ENCODE data around the gene TMEM209. TPM values are rescaled to one million over a fixed set of nuclear protein-coding genes. Genes with fewer than 3 reads are reported as not detected.
"Not testable (repeated sequence)": the region's sequence is repeated elsewhere in the genome, so short reads cannot be mapped to it uniquely, and the experiment has no call there.

The TMEM209 gene
- total RNA-seq, 1 experiment from 2014 or later: 13.1 TPM

DNA sequence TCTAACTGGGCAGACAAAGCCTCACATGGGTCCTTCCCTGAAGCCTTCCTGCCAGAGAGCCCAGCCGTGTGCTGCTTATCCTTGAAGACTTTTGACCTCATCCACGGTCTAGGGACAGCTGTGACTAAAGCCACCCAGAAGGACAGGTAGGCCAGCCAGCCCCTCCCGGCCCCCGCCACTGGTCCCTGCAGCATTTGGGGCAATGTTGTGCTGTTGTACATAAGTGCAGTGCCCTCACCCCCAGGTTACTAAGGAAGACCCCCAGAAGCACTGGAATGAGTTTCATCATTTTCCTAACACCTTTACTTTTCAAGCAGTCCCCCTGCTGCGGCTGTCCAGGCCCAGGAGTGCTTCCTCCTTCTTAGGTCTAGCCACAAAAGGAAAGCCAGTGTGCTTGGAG lies 43.0 kb downstream of the TMEM209 start:
- no peak for DNase-seq (ENCODE audit: low spot score)

DNA sequence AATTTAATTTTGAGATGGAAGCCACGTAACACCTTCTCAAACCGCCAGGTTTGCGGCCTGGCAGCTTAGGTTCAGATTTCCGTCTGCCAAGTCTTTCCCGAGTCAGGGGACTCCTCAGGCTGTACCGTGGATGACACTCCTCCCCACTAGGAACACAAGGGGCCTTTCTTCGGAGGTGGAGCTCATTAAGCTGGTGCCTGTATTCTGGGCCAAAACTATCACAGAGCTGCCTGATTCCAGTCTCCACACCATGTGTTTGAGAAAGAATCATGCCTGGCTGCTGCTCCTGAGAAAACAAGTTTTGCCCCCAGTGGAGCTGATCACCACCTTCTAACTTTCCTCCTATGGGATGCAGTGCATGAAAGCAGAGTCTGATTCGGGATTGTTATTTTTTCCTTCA lies 44.8 kb downstream of the TMEM209 start:
- no peak for DNase-seq (ENCODE audit: low spot score)

DNA sequence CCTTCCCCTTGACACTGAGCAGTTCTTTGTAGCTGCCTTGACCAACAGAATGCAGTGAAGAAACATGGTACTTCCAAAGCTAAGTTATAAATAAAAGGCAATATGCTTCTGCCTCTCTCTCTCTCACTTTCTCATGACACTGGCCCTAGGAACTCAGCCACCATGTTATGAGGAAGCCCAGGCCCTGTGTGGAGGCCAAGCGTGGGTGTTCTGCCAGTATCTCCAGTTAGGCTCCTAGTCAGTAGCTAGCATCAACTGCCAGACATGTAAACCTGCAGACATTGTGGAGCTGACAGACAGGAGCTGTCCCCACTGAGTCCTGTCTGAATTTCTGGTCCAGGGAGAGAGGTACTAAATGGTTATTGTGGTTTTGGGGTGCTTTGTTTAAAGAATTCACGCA lies 45.2 kb downstream of the TMEM209 start:
- DNase-seq (ENCODE audit: low spot score): no peak

DNA sequence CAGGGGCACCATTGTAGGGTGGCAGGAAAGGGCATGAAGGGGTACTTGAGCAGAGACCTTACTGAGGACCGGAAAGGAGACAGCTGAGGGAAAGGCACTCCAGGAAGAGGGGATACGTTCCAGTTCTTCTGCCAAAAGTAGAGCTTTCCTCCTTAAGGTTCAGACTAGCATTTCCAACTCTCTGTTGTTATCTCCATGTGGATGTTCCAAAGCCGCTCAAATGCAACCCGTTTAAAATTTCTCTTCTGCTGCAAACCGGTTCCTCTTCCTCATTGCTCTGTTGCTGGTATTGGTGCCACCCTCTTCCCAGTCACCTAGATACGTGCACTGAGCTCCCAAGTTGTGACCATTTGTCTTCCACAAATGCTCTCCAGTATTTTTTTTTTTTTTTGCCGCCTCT lies 47.5 kb downstream of the TMEM209 start:
- no peak for DNase-seq (ENCODE audit: low spot score)

DNA sequence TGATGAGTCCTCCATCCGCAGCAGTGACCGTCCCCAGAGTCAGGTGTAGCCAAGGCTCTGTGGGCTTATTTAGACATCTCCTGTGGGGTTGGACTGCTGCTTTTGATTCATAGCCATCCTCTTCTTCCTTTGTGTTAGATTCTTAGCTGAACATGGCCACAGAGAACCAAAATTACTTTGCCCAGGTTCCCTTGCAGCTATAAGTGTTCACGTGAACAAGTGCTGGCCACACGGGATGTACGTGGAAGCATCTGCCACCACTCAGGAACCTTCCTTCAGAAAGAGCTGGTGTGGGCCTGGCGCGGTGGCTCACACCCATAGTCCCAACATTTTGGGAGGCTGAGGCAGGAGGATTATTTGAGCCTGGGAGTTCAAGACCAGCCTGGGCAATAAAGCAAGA lies 49.1 kb downstream of the TMEM209 start:
- DNase-seq (ENCODE audit: low spot score): no peak

DNA sequence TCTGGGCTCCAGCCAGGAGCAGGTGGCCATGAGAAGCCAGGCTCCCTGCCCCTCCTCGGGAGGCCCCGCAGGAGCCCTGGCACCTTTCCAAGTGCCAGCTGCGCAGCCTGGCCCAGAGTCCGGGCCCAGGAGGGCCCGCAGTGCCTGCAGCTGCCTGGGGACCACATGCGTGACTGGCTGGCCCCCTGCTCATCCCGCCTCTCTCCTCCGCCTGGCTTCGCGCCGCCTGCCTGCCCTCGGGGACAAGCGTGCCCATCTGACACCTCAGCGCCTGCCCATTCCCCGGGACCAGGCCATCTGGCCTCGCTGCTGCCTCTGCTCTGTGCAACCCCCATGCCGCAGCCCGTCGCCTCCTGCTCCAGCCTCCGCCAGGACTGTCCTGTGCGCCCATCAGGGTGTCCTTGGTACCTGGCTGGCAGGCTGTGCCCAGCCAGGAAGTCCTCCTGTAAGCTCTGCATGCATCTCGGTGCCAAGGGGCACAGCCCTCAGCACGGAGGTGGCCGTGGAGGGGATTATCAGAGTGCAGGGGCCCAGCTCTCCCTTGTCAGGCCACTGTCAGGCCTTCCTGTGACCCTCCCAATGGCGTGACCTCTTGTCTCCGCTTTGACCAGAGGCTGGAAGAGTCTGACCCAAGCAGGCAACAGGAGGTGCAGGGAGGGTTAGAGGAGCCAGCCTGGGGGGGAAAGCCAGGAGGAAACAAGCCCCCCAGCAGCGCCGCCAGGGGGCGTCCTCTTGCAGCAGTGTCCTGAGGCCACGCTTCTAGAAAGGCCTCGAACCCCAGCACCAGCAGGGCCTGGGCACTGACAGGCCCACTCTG lies 50.5 kb downstream of the TMEM209 start:
- DNase-seq (ENCODE audit: low spot score): peak; percentile 47

DNA sequence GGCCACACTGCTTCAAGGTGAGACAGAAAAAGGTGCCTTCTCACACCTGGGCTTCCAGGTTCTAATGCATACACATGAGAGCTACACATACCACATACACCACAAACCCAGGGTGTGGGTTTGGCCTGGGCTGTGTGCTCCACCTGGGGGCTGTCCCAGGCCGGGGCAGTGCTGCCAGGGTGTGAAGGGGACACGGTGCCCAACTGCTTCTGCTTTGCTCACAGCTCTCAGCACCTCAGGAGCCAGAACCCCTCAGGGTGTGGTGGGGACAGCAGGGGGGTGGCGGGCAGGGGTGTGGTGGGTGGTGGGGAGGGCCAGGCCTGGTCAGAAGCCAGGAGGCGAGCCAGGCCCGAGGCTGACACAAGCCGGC lies 51.1 kb downstream of the TMEM209 start:
- DNase-seq (ENCODE audit: low spot score): peak; percentile 23

DNA sequence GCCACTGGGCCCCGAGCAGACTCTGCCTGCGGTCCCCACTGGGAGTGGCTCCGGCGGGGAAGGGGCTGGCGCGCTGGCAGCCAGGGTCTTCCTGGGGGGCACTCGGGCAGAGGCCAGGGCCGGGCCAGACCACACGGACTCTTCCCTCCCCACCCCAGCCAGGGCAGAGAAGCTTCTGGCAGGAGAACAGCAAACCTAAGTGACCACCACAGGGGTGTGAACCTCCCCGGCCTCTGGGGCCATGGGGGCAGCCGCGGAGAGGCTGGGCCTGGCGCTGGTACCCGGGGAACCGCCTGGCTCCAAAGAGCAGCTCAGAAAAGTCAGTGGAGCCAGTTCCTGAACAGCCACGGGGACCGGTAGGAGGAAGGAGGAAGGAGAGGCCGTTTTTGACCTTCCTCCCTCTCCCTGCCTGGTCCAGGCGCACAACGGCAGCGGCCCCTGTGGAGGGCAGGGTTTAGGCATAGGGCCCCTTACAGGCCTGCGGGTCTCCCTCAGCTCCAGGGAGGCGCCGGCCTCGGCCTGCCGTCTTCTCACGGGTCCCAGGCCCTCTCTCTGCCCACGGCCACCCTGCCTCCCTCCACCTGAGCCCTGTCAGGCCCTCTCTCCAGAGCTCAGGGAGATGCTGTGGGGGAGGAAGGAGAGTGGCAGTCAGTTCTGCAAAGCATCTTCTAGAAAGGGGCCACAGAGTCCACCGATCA lies 51.8 kb downstream of the TMEM209 start:
- DNase-seq (ENCODE audit: low spot score): no peak

DNA sequence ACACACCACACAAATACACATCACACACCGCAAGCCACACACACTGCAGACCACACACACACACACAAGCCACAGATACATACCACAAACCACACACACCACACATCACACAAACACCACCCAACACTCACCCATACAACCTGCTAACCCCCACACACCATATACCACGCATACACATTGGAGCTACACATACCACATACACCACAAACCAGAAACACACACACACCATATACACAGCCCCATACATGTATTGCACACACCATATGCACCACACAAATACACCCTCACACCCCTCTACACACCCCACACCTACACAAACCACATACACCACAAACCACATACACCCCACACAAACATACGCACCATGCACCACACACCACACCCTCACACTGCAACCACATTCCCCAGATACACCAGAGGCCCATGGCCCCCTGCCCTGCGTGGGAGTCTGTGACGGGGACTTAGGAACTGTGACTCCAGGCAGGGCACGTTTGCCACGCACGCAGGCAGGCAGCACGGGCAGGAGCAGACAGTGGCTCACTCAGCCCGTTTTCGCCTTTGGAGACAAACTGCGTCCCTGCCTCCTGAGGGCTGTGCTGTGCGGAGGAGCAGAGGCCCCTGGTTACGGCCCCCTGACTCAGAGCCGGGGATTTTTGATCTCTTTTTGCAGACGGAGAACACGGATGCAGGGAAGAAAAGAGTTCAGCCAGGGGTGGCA lies 52.6 kb downstream of the TMEM209 start:
- no peak for DNase-seq (ENCODE audit: low spot score)

DNA sequence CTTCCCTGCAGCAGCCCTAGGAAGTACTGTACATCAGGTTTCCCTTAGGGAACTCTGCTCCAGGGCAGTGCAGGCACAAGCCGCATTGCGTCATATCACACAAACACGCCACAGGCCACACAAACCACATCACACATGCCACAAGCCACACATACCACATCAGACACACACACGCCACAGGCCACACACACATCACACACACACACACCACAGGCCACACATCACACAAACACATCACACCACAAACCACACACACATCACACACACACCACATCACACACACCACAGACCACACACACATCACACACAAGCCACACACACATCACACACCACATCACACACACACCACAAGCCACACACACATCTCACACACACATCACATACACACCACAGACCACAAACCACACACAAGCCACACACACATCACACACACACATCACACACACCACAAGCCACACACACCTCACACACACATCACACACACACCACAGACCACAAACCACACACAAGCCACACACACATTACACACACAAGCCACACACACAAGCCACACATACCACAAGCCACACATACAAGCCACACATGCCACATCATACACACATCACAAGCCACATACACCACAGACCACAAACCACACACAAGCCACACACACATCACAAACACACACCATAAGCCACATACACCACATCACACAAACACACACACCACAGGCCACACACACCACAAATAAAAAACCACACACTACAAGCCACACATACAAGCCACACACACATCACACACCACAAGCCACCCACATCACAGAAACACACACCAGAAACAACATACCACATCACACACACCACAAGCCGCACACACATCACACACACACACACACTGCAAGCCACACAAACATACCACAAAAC lies 53.4 kb downstream of the TMEM209 start:
- DNase-seq (ENCODE audit: low spot score): no peak

DNA sequence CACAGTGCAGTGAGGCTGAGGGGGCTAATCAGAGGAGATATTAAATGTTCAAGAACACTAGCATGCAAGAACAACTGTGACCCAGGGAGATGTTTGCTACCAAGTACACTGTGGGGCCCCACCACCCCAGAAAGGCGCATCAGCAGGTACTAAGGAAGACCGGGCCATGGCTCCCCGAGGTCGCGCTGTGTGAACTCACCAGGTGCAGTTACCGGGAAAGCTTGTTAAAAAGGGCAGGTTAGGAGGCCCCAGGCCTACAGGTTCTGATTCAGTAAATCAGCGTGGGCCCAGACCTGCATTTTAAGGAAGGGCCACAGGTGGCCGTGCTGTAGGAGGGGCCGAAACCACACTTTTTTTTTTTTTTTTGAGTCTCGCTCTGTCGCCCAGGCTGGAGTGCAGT lies 54.6 kb downstream of the TMEM209 start:
- DNase-seq (ENCODE audit: low spot score): no peak

DNA sequence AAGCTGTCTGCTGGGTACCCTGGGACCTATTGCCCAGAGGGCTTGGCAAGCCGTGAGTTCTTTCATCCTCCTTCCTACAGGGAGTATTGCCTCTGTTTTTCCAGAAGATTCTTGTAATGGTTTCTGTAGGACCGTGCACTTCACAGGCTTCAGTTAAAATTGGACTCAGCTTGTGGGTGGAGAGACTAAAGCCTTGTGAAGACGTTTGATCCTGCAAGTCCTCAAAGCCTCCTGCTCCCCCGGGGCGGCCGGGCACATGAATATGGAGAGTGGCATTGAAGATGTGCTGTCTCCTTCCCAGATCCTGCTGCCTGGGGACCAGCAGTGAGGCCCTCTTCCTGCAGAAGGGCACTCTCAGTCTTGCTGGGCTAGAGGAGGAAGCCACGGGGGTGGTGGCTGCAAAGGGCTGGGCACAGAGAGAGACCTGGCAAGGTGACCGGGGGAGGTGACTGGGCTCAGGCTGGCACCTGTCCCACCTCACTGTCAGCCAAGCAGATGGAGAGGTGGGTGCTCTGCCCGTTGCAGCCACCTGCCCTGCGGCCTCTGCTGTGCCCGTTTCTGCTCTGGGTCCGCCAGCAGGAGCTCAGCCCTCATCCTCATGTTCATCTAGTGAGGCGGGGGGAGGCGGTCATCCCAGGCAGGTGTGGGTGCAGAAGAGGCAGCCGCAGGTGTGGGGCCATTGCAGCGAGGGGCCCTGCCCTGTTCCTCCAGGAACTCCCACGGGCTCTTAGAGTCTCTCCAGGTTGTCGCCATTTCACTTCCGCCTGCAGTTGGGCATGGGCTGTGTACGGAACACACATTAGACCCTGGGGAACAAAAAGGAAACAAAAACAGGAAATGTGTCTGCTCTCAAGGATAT lies 55.7 kb downstream of the TMEM209 start:
- DNase-seq (ENCODE audit: low spot score): no peak

DNA sequence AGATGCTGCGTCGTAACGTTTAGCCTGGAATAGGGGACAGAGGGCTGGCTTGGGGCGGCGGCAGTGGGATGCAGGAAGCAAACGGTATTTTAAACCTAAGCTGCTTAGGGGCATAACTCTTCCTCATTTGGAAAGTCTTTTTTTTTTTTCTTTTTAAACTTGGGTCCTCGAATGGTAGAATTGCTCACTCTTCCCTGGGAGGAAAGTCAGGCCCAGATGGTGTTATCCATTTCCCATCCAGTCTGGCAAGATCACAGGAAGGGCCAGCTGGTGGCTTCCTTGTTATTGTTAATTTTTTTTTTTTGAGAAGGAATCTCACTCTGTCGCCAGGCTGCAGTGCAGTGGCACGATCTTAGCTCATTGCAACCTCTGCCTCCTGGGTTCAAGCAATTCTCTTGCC lies 56.6 kb downstream of the TMEM209 start:
- DNase-seq (ENCODE audit: low spot score): no peak

DNA sequence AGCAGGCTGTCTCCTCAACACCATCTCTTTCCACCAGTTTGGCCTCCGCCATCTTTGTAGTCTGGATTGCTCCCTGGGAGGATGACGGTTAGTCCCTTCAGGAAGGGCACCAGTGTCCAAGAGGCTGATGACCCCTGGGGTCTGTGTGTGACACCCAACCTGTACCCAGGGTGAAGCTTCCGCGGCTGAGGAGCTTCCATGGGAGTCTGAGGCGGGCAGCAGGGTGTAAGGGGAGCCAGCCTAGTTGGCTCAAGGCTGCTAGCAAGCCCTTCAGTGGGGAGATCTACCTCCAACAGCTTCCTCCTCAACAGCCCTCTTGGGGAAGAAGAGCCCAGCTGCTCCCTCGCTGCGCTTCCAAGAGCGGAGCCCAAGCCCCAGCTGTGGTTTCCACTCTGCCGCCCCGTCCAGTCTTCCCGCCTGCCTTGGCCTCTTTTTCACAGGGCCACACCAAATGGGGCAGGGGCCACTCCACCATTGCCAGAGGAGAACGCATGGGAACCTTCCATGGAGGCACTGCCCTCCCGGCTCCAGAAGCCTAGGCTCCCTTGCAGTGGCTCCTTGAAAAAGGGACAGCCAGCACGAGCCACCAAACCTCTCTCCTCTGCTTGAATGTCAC lies 57.4 kb downstream of the TMEM209 start:
- DNase-seq (ENCODE audit: low spot score): no peak

DNA sequence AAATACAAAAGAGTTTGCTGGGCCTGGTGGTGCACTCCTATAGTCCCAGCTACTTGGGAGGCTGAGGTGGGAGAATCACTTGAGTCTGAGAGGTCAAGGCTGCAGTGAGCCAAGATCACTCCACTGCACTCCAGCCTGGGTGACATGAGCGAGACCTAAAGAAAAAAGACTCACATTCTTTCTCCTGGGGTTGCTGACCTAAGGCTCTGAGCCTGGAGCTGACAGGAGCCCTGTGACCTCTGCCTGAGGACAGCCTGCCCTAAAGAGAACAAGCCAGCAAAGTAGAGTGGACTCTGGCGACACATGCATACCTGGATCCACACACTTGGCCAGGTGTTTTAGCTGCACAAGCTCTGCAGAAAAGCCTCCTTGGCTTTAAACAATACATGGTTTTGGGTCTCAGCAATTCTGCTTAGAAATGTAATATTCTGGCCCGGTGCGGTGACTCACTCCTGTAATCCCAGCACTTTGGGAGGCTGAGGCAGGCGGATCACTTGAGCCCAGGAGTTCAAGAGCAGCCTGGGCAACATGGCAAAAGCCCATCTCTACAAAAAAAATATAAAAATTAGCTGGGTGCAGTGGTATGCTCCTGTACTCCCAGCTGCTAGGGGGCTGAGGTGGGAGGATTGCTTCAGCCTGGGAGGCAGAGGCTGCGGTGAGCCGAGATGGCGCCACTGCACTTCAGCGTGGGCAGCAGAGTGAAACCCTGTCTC lies 58.4 kb downstream of the TMEM209 start:
- no peak for DNase-seq (ENCODE audit: low spot score)

DNA sequence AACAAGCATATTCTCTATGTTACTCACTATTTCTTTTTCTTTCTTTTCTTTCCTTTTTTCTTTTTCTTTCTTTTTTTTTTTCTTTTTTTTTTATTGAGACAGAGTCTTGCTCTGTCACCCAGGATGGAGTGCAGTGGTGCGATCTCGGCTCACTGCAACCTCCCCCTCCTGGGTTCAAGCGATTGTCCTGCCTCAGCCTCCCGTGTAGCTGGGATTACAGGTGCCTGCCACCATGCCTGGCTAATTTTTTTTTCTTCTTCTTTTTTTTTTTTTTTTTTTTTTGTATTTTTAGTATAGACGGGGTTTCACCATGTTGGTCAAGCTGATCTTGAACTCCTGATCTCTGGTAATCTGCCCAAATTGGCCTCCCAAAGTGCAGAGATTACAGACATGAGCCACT lies 59.1 kb downstream of the TMEM209 start:
- DNase-seq (ENCODE audit: low spot score): not testable (repeated sequence)

DNA sequence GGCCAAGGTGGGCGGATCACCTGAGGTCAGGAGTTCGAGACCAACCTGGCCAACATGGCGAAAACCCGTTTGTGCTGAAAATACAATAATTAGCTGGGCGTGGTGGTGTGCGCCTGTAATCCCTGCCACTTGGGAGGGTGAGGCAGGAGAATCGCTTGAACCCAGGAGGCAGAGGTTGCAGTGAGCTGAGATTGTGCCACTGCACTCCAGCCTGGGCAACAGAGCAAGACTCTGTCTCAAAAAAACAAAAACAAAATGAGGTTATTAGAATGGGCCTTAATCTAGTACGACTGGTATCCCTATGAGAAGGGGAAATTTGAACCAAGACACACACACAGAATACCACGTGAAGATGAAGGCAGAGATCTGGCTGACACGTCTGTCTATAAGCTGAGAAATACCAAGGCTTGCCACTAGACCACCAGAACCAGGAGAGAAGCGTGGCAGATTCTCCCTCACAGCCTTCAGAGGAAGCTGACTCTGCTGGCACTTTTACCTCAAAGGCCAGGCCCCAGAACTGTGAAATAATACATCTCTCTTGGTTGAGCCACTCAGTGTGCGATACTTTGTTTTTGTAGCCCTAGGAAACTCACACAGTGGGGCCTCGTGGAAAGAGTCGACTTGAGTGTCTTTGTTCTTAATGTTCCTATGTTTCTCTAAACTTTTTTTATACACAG lies 59.6 kb downstream of the TMEM209 start:
- no peak for DNase-seq (ENCODE audit: low spot score)

DNA sequence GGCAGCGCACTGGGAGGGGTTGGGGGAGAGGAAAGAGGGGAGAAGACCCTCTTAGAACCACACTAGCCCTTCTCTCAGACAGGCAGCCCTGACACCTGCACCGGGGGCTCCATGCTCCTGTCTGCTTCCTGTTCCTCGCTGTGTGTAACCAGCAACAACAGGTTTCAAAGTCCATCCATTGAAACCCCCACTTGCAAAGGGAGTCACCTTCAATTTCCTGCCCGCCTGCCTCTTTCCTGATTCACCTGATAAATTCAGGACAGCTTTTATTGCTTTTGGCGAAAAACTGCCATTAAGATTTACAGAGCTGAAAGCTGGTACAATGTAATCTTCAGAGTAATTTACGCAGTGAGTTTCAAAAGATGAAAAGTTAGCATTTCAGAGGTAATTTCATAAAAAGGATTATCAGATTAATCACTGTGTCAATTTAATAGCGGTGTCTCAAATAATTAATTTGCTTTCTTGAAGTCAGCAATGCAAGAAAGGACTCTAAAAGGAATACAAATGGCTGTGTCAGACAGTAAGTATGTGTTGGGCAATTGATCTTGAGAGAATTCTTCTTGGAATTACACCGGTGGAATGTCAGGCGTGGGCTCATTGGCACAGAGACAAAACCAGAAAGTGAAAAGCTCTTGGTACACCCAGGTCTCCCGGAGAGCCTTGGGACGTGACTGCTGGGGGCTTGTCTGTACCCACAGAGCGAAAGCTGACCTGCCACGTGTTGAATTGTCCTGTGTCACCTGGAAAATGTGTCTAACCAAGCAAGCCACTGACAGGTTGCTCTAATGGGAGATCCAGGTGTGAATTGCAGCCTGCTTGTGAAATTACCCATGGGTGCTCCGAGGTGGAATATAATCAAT lies 60.7 kb downstream of the TMEM209 start:
- peak; percentile 31 for DNase-seq (ENCODE audit: low spot score)
